SK-N-SH (cell line): ENCODE data around the gene OR2M7. TPM values are rescaled to one million over a fixed set of nuclear protein-coding genes. Genes with fewer than 3 reads are reported as not detected.

Experiments used
- CTCF ChIA-PET: fragments of 300-600, 350-600 bp; formaldehyde crosslinking; extraction: SDS; loops from one replicate; lab custom pipeline; 2021; lab: Yijun Ruan, JAX
- POLR2A ChIA-PET: fragments of 350-600 bp; sonication (Branson Sonifier 250); formaldehyde crosslinking; extraction: SDS; loops from one replicate; lab custom pipeline; 2020; ENCODE audit warnings: antibody characterized with exemption, inconsistent platforms; lab: Yijun Ruan, JAX
- DNase-seq: peaks from one replicate; pipeline ENCODE4 v3.0.0; 2012
- H2AFZ ChIP-seq: fragments of 200-600 bp; sonication (generic); 2 replicates; pipeline ENCODE4 v1.8.1; 2016; ENCODE audit warnings: antibody characterized with exemption, mild to moderate bottlenecking, low read depth
- H3F3A ChIP-seq: fragments of 200-600 bp; sonication (generic); replicated peaks from 2 replicates; pipeline ENCODE3; 2016; ENCODE audit warnings: antibody characterized with exemption, mild to moderate bottlenecking; ENCODE audit not compliant: insufficient read depth
- H3K27ac ChIP-seq, 2 experiments: fragments of 200-500 bp in 1 of 2; fragments of 200-600 bp in 1 of 2; sonication (Bioruptor generic) in 1 of 2; sonication (generic), shearing (Covaris generic) in 1 of 2; 2 replicates each; pipeline versions ENCODE4 v1.5.1 to v1.6.1; 2014 to 2016; ENCODE audit warnings: low read depth in 2 of 2, inconsistent platforms in 1 of 2, low read length in 1 of 2, mild to moderate bottlenecking in 1 of 2, mixed read lengths in 1 of 2
- H3K27me3 ChIP-seq: fragments of 200-600 bp; sonication (generic), shearing (Covaris generic); 2 replicates; pipeline ENCODE4 v1.6.1; 2016; ENCODE audit warnings: mixed run types; ENCODE audit not compliant: insufficient read depth
- H3K36me3 ChIP-seq, 2 experiments: fragments of 200-500 bp in 1 of 2; fragments of 200-600 bp in 1 of 2; sonication (Bioruptor generic) in 1 of 2; sonication (generic) in 1 of 2; replicated peaks in 1 of 2; 2 replicates each; pipeline versions ENCODE3 to v1.5.1; 2014 to 2016; ENCODE audit warnings: low read length in 1 of 2, mild to moderate bottlenecking in 1 of 2; ENCODE audit not compliant: insufficient read depth in 2 of 2, control insufficient read depth in 1 of 2
- H3K4me1 ChIP-seq, 2 experiments: fragments of 200-500 bp in 1 of 2; fragments of 200-600 bp in 1 of 2; sonication (Bioruptor generic) in 1 of 2; sonication (generic), shearing (Covaris generic) in 1 of 2; 2 replicates each; pipeline versions ENCODE4 v1.5.1 to v1.6.1; 2014 to 2016; ENCODE audit warnings: low read depth in 1 of 2, low read length in 1 of 2, mixed run types in 1 of 2; ENCODE audit not compliant: insufficient read depth in 2 of 2, control insufficient read depth in 1 of 2
- H3K4me2 ChIP-seq: fragments of 200-600 bp; sonication (generic), shearing (Covaris generic); 2 replicates; pipeline ENCODE4 v1.6.1; 2017; ENCODE audit warnings: mixed run types
- H3K4me3 ChIP-seq, 2 experiments: fragments of 200-500 bp in 1 of 2; fragments of 200-600 bp in 1 of 2; sonication (Bioruptor generic) in 1 of 2; sonication (generic), shearing (Covaris generic) in 1 of 2; 2 replicates each; pipeline versions ENCODE4 v1.5.1 to v1.8.1; 2014 to 2016; ENCODE audit warnings: low read depth in 2 of 2, inconsistent platforms in 1 of 2, low read length in 1 of 2, mild to moderate bottlenecking in 1 of 2, mixed read lengths in 1 of 2, moderate library complexity in 1 of 2
- H3K79me2 ChIP-seq: fragments of 200-600 bp; sonication (generic); 2 replicates; pipeline ENCODE4 v1.8.1; 2017; ENCODE audit warnings: mild to moderate bottlenecking; ENCODE audit not compliant: insufficient read depth
- H3K9ac ChIP-seq: fragments of 200-600 bp; sonication (generic); 2 replicates; pipeline ENCODE4 v1.6.1; 2017; ENCODE audit warnings: mixed run types
- H3K9me2 ChIP-seq: fragments of 200-600 bp; sonication (generic); 2 replicates; pipeline ENCODE4 v1.6.1; 2017; ENCODE audit warnings: mixed run types
- H3K9me3 ChIP-seq: fragments of 200-600 bp; sonication (generic); 2 replicates; pipeline ENCODE4 v1.6.1; 2017; ENCODE audit warnings: mixed run types, mild to moderate bottlenecking, moderate library complexity
- H4K20me1 ChIP-seq: fragments of 200-600 bp; sonication (generic); 2 replicates; pipeline ENCODE4 v1.6.1; 2017; ENCODE audit warnings: mild to moderate bottlenecking, mixed run types; ENCODE audit not compliant: insufficient read depth
- EP300 ChIP-seq, 2 experiments: IDR thresholded peaks; 2 replicates each; pipeline versions ENCODE4 v1.4.0 to v1.6.1; 2012; ENCODE audit warnings: borderline replicate concordance in 1 of 2, low read depth in 1 of 2, low read length in 1 of 2
- EZH2phosphoT487 ChIP-seq: fragments of 200-600 bp; sonication (generic); IDR thresholded peaks from 2 replicates; pipeline ENCODE4 v1.6.1; 2017; ENCODE audit warnings: low read depth, mixed run types, mild to moderate bottlenecking, antibody characterized with exemption, moderate library complexity, borderline replicate concordance
- FOSL2 ChIP-seq: IDR thresholded peaks from 2 replicates; pipeline ENCODE4 v1.4.0; 2012; ENCODE audit warnings: low read depth, mild to moderate bottlenecking, moderate library complexity, borderline replicate concordance
- GATA2 ChIP-seq: sonication (generic); formaldehyde crosslinking; IDR thresholded peaks from 2 replicates; pipeline ENCODE4 v1.5.0; 2020; ENCODE audit warnings: mild to moderate bottlenecking, missing genetic modification reagents
- JUND ChIP-seq: IDR thresholded peaks from 2 replicates; pipeline ENCODE4 v1.4.0; 2012
- MEF2A ChIP-seq: IDR thresholded peaks from 2 replicates; pipeline ENCODE4 v1.4.0; 2012; ENCODE audit warnings: low read depth, borderline replicate concordance
- NFIC ChIP-seq: IDR thresholded peaks from 2 replicates; pipeline ENCODE4 v1.4.0; 2012; ENCODE audit warnings: borderline replicate concordance
- NRF1 ChIP-seq: IDR thresholded peaks from 2 replicates; pipeline ENCODE4 v1.6.1; 2012; ENCODE audit warnings: low read depth, mild to moderate bottlenecking, low read length
- PBX3 ChIP-seq: IDR thresholded peaks from 2 replicates; pipeline ENCODE4; 2012
- RCOR1 ChIP-seq: fragments of 150-350 bp; IDR thresholded peaks from 2 replicates; pipeline ENCODE4 v1.6.1; 2017; ENCODE audit warnings: antibody characterized with exemption, low read length
- RXRA ChIP-seq: IDR thresholded peaks from 2 replicates; pipeline ENCODE4 v1.4.0; 2012; ENCODE audit warnings: low read depth, mild to moderate bottlenecking, borderline replicate concordance
- SIN3A ChIP-seq: IDR thresholded peaks from 2 replicates; pipeline ENCODE4 v1.6.1; 2012; ENCODE audit warnings: low read depth, mild to moderate bottlenecking, low read length, moderate library complexity, borderline replicate concordance
- TEAD4 ChIP-seq: IDR thresholded peaks from 2 replicates; pipeline ENCODE4 v1.4.0; 2012; ENCODE audit warnings: mild to moderate bottlenecking, borderline replicate concordance; ENCODE audit not compliant: insufficient read depth
- USF2 ChIP-seq: fragments of 150-350 bp; IDR thresholded peaks from 2 replicates; pipeline ENCODE4 v1.6.1; 2017; ENCODE audit warnings: antibody characterized with exemption, low read length, low read depth, borderline replicate concordance
- YY1 ChIP-seq: IDR thresholded peaks from 2 replicates; pipeline ENCODE4 v1.4.0; 2012; ENCODE audit warnings: low read depth, mild to moderate bottlenecking
- WGBS: methylation state at CpG from one replicate; pipeline ENCODE4 v1.1.6; 2017; ENCODE audit warnings: low lambda C conversion rate; 5-methylcytosine and 5-hydroxymethylcytosine counted together
- polyA plus RNA-seq, 3 experiments: library from polyadenylated mRNA; depleted of rRNA; stranded (reverse); fragments of >200 nt; gene quantifications; 2 replicates each; pipeline ENCODE4 v1.2.3, GENCODE V29; 2012

OR2M7 gene
- polyA plus RNA-seq, 1 of the 3 experiments (the other 2 are of a cell fraction): not detected

DNA sequence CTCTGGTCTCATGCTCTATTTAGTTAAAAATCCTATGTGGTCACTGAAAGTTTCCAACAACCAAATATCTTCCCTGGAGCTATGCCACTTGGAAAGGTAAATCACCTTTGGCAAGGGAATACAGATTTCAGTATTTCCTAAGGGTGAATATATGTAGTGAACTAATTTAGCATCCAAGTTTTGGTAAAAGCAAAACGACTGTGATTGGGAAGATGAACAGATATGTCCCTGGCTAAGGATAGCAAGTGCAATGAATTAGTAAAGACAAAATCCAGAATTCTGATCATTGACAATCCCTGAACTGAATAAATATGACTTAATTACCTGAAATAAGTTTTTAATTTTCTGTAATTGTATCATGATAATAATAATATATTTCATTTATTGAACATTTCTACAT lies 46.5 kb downstream of the OR2M7 start, which contains the start of gene OR2T33:
OR2T33 (minus strand) TSS at position 101 of the 400 bp plus-strand sequence. CDS start 4,162 bp downstream, outside the sequence.
- Histone ChIP-seq H3K9me2 (no peaks in the 10 kb centered on the region), H2AFZ (no peak within 1 kb of the TSS), H3K4me1 (no peaks in the 10 kb centered on the region), H3K36me3 (no peaks in the 10 kb centered on the region), H3K27ac (no peak within 1 kb of the TSS), H4K20me1 (no peaks in the 10 kb centered on the region), H3F3A (no peaks in the 10 kb centered on the region), H3K9ac (no peak within 1 kb of the TSS), H3K27me3 (no peaks in the 10 kb centered on the region), H3K4me3 (no peak within 1 kb of the TSS), H3K4me2 (no peak within 1 kb of the TSS), H3K79me2 (no peaks in the 10 kb centered on the region), H3K9me3 (peaks cover 4% of the 10 kb centered on the region; the same call in 1 of the 2 replicates)
- CTCF ChIA-PET: no interaction called here
- 0% methylated on average over 1 of the region's 1 CpG for WGBS
- DNase-seq: no peak
- POLR2A ChIA-PET: no interaction called here
- TF ChIP-seq RCOR1: no peak
- no peak for TF ChIP-seq EZH2phosphoT487
- TF ChIP-seq FOSL2: no peak
- no peak for TF ChIP-seq GATA2 (CRISPR knock-in tag)
- no peak for TF ChIP-seq EP300 (IDR thresholded peaks at IDR 0.05; ENCODE audit: borderline replicate concordance in 1 of 2, low read depth in 1 of 2, low read length in 1 of 2)
- no peak for TF ChIP-seq SIN3A
- TF ChIP-seq NRF1: no peak
- TF ChIP-seq YY1: no peak
- TF ChIP-seq JUND: no peak
- TF ChIP-seq MEF2A: no peak
- TF ChIP-seq TEAD4: no peak
- TF ChIP-seq RXRA: no peak
- TF ChIP-seq PBX3: no peak
- TF ChIP-seq USF2: no peak
- no peak for TF ChIP-seq NFIC

Other genes with a start within 250 kb of the OR2M7 start
- gene OR2L13, start 229.4 kb downstream of the OR2M7 start, polyA plus RNA-seq (2012; rRNA removed): 0.15 and 0.23 TPM in 2 replicates
- not detected in 2 replicates for gene OR2M5, start 179.4 kb downstream of the OR2M7 start, polyA plus RNA-seq (2012; rRNA removed)
- gene OR2M2, start 149.7 kb downstream of the OR2M7 start, polyA plus RNA-seq (2012; rRNA removed): not detected in 2 replicates
- gene OR2M3, start 127.3 kb downstream of the OR2M7 start, polyA plus RNA-seq (2012; rRNA removed): not detected in 2 replicates
- gene OR2M4, start 93.2 kb downstream of the OR2M7 start, polyA plus RNA-seq (2012; rRNA removed): not detected in 2 replicates
- gene OR2T33, start 46.6 kb downstream of the OR2M7 start, polyA plus RNA-seq (2012; rRNA removed): 0.07 TPM in 1 of 2 replicates, not detected in the other
- gene OR2T12, start 21.1 kb downstream of the OR2M7 start, polyA plus RNA-seq (2012; rRNA removed): not detected in 2 replicates
- gene OR14C36, start 24.2 kb upstream of the OR2M7 start, polyA plus RNA-seq (2012; rRNA removed): not detected in 2 replicates
- not detected in 2 replicates for gene OR2T4, start 37.1 kb upstream of the OR2M7 start, polyA plus RNA-seq (2012; rRNA removed)
- gene OR2T6, start 51.2 kb upstream of the OR2M7 start, polyA plus RNA-seq (2012; rRNA removed): not detected in 2 replicates
- not detected in 2 replicates for gene OR2T1, start 78.5 kb upstream of the OR2M7 start, polyA plus RNA-seq (2012; rRNA removed)
- gene OR2T2, start 121.1 kb upstream of the OR2M7 start, polyA plus RNA-seq (2012; rRNA removed): not detected in 2 replicates
- not detected in 2 replicates for gene OR2T3, start 148.8 kb upstream of the OR2M7 start, polyA plus RNA-seq (2012; rRNA removed)
- not detected in 2 replicates for gene OR2T5, start 164.0 kb upstream of the OR2M7 start, polyA plus RNA-seq (2012; rRNA removed)
- not detected in 2 replicates for gene OR2G6, start 183.5 kb upstream of the OR2M7 start, polyA plus RNA-seq (2012; rRNA removed)
- not detected in 2 replicates for gene OR2T29, start 238.2 kb upstream of the OR2M7 start, polyA plus RNA-seq (2012; rRNA removed)